WERI-Rb-1 (cell line): Measurements from ENCODE around the gene MACROD2.
A peak's percentile ranks its signal among the peaks of the same experiment; 100 is the strongest.
"Not testable (repeated sequence)": the region's sequence is repeated elsewhere in the genome, so short reads cannot be mapped to it uniquely, and the experiment has no call there.

Experiments
- DNase-seq: peaks from one replicate; pipeline ENCODE4 v3.0.0-alpha.2; 2020
- H3K27ac ChIP-seq: fragments of 250-450 bp; sonication (Bioruptor Pico); 2 replicates; pipeline ENCODE4 v1.5.1; 2020; ENCODE audit warnings: mild to moderate bottlenecking, moderate library complexity
- H3K27me3 ChIP-seq: fragments of 250-450 bp; sonication (Bioruptor Pico); 2 replicates; pipeline ENCODE4 v1.5.1; 2021; ENCODE audit warnings: mild to moderate bottlenecking, low read depth, moderate library complexity; ENCODE audit not compliant: insufficient read depth, severe bottlenecking
- H3K36me3 ChIP-seq: fragments of 250-450 bp; sonication (Bioruptor Pico); 2 replicates; pipeline ENCODE4 v1.5.1; 2020; ENCODE audit warnings: mild to moderate bottlenecking, moderate library complexity
- H3K4me3 ChIP-seq: 2 replicates; pipeline ENCODE4 v1.5.1; 2011; ENCODE audit warnings: low read depth, mild to moderate bottlenecking, control low read depth, low read length
- H3K9me3 ChIP-seq: fragments of 250-450 bp; sonication (Bioruptor Pico); 2 replicates; pipeline ENCODE4 v1.5.1; 2021; ENCODE audit warnings: mild to moderate bottlenecking, moderate library complexity; ENCODE audit not compliant: severe bottlenecking
- TF ChIP-seq, protein P1 (sequence below): IDR thresholded peaks from 2 replicates; pipeline ENCODE4 v1.5.1; 2011; ENCODE audit warnings: low read depth, mild to moderate bottlenecking, control low read depth, inconsistent platforms, low read length

MACROD2 gene

DNA sequence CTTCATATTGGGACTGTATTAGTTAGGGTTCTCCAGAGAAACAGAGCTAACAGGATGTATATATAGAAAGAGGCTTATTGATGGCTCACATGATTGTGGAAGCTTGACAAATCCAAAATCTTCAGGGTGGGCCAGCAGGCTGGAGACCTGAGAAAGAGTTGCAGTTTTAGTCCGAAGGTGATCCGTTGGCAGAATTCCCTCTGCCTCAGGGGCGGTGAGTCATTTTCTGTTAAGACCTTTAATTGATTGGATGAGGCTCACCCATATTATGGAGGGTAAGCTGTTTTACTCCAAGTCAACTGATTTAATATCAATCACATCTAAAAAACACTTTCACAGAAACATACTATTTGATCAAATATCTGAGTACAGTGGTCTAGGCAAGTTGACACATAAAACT, 228.5 kb downstream of the MACROD2 start:
- Histone ChIP-seq H3K27ac (no peak overlapping the region), H3K9me3 (no peaks in the 10 kb centered on the region), H3K36me3 (no peaks in the 10 kb centered on the region), H3K4me3 (no peak overlapping the region), H3K27me3 (no peaks in the 10 kb centered on the region)
- peak; percentile 15 for DNase-seq
- TF ChIP-seq, protein P1, sequence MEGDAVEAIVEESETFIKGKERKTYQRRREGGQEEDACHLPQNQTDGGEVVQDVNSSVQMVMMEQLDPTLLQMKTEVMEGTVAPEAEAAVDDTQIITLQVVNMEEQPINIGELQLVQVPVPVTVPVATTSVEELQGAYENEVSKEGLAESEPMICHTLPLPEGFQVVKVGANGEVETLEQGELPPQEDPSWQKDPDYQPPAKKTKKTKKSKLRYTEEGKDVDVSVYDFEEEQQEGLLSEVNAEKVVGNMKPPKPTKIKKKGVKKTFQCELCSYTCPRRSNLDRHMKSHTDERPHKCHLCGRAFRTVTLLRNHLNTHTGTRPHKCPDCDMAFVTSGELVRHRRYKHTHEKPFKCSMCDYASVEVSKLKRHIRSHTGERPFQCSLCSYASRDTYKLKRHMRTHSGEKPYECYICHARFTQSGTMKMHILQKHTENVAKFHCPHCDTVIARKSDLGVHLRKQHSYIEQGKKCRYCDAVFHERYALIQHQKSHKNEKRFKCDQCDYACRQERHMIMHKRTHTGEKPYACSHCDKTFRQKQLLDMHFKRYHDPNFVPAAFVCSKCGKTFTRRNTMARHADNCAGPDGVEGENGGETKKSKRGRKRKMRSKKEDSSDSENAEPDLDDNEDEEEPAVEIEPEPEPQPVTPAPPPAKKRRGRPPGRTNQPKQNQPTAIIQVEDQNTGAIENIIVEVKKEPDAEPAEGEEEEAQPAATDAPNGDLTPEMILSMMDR, result no peak

DNA sequence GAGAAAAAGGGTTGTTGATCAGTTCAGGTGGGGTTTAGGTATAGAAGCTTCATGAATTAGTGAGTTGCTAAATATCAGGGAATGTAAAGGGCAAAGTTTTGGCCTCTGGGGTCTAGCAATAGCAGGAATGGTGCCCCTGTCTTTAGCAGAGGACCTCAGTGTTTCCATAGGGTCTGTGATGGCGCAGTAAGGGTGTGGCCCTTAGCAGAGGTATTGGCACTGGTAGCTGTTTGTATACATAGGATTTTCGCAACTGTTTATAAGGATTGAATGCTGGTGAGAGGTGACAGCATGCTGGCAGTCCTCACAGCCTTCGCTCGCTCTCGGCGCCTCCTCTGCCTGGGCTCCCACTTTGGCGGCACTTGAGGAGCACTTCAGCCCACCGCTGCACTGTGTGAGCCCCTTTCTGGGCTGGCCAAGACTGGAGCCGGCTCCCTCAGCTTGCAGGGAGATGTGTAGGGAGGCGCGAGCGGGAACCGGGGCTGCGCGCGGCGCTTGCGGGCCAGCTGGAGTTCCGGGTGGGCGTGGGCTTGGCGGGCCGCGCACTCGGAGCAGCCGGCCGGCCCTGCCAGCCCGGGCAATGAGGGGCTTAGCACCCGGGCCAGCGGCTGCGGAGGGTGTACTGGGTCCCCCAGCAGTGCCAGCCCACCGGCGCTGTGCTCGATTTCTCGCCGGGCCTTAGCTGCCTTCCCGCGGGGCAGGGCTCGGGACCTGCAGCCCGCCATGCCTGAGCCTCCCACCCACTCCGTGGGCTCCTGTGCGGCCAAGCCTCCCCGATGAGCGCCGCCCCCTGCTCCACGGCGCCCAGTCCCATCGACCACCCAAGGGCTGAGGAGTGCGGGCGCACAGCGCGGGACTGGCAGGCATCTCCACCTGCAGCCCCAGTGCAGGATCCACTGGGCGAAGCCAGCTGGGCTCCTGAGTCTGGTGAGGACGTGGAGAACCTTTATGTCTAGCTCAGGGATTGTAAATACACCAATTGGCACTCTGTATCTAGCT, 231.0 kb downstream of the MACROD2 start:
- not testable (repeated sequence) for H3K27me3 ChIP-seq, DNase-seq, H3K27ac ChIP-seq, H3K9me3 ChIP-seq, H3K4me3 ChIP-seq, H3K36me3 ChIP-seq

DNA sequence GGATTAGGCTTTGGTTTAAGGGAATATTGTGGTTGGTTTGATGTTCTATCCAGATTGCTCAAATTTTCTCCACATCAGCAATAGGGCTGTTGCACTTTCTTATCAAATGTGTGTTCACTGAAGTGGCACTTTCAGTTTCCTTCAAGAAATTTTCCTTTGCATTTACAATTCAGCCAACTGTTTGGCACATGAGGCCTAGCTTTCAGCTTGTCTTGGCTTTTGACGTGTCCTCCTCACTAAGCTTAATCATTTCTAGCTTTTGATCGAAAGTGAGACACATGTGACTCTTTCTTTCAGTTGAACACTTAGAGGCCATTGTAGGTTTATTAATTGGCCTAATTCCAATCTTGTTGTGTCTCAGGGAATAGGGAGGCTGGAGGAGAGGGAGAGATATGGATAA, 237.3 kb downstream of the MACROD2 start:
- Histone ChIP-seq H3K9me3 (no peaks in the 10 kb centered on the region), H3K27me3 (no peaks in the 10 kb centered on the region), H3K36me3 (no peaks in the 10 kb centered on the region), H3K4me3 (no peak overlapping the region), H3K27ac (no peak overlapping the region)
- TF ChIP-seq, protein P1, result no peak
- DNase-seq, result no peak

DNA sequence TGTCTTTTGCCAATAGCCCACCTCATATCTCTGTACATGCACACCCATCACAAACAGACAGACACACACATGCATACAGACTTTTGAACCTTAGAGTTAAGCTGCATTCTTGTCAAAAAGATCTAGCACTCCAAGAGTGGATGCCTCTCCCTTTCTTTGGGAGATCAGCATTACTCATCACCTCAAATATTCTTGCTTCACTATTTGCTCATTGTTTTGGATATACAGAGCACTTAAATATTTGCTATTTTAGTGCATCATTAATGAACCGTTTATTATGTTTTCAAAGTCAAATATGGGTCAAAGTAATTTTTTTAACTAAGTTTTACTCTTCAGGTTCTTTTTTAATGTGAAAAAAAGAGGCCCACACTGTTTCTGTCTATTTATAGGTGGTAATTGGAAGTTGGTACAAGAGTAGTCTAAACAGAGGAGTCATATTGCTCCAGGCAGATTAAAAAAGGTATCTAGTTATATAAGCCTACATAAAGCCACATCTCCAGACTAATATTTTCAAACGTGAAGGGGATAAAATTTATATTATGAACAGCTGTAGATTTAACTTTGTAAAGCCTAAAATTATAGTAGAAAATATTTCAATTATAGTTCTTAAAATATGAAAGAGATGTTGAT, 239.5 kb downstream of the MACROD2 start:
- no peaks in the 10 kb centered on the region for H3K36me3 ChIP-seq
- H3K27me3 ChIP-seq, result no peaks in the 10 kb centered on the region
- no peak for DNase-seq
- H3K27ac ChIP-seq, result no peak overlapping the region
- no peak overlapping the region for H3K4me3 ChIP-seq
- no peaks in the 10 kb centered on the region for H3K9me3 ChIP-seq
- TF ChIP-seq, protein P1, result no peak

DNA sequence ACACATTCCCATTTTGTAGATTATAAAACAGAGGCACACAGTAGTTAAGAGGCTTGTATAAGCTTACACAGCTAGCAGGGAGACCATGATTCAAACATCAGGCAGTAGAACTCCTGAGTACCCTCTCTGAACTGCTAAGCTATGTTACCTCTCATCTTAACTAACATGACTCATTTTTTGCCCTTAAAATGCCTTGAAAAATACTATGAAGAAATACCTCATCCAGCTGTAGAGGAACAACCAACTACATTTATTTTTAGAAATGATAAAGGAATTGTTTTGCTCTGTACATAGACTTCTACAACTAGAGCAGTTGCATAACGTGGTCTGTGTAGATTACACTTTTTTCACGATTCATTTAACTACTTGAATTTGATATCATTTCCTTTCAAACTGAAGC, 240.0 kb downstream of the MACROD2 start:
- no peaks in the 10 kb centered on the region for H3K27me3 ChIP-seq
- TF ChIP-seq, protein P1, result no peak
- H3K27ac ChIP-seq, result no peak overlapping the region

DNA sequence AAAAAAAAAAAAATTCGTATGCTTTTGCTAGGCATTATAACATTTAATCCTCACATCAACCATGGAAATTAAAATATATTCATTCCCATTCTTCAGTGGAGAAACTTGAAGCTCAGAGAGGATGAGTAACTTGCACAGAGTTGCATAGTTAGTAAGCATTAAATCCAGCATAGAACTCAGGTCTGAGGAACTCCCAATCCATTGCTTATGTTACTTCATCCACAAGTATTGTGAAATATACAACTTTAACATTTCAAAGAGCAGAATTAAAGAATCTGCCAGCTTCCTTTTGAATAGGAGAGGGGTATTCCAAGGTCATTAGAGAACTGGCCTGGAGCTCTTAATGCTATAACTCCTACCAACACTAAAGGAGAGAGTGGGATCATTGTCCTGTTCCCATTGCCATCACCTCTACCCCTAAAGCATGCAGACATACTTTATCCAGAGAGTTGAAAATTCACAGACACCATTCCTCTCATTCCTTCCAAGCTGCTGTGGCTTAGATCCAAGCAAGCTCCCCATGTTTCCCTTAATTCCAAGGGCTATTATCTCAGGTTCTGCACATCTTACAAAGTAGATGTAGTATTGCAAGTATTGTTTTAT, 250.2 kb downstream of the MACROD2 start:
- H3K27me3 ChIP-seq, result no peaks in the 10 kb centered on the region
- no peaks in the 10 kb centered on the region for H3K9me3 ChIP-seq
- TF ChIP-seq, protein P1, result no peak
- H3K36me3 ChIP-seq, result no peaks in the 10 kb centered on the region
- no peak overlapping the region for H3K27ac ChIP-seq
- H3K4me3 ChIP-seq, result no peak overlapping the region
- DNase-seq, result no peak

More for the DNA sequence above, 240.0 kb downstream of the MACROD2 start:
- Histone ChIP-seq H3K4me3 (no peak overlapping the region), H3K9me3 (no peaks in the 10 kb centered on the region), H3K36me3 (no peaks in the 10 kb centered on the region)
- no peak for DNase-seq
